HepG2 (cell line): ENCODE data around the gene SMARCC1. TPM values are rescaled to one million over a fixed set of nuclear protein-coding genes. Genes with fewer than 3 reads are reported as not detected.

Experiments
- ATAC-seq: fragments of 200-7000 bp; cut with Tn5 transposase; 3 replicates; pipeline ENCODE4 v1.9.1; 2020; ENCODE audit warnings: mild to moderate bottlenecking, moderate library complexity
- BruUV-seq: library from RNA; stranded (reverse); fragments of 400-500 nt; replicated peaks from 2 replicates; lab custom pipeline; 2021; lab: Mats Ljungman, UMichigan
- CTCF ChIA-PET: fragments of 300-600 bp; formaldehyde crosslinking; extraction: SDS; loops from one replicate; lab custom pipeline; 2021; ENCODE audit warnings: low total read pairs, inconsistent platforms, low intra/inter-chr PET ratio; lab: Yijun Ruan, JAX
- POLR2A ChIA-PET: fragments of 350-600 bp; sonication (Branson Sonifier 250); formaldehyde crosslinking; loops from one replicate; lab custom pipeline; 2020; ENCODE audit warnings: antibody characterized with exemption, inconsistent platforms; lab: Yijun Ruan, JAX
- DNase-seq: peaks from one replicate; pipeline ENCODE4 v3.0.0-alpha.2; 2015; ENCODE audit warnings: low spot score
- FAIRE-seq: peaks from 3 replicates; lab custom pipeline; 2011; peaks lifted over from hg19 to GRCh38; lab: Jason Lieb, UNC
- H2AFZ ChIP-seq: one replicate; pipeline ENCODE4 v1.6.1; 2011; ENCODE audit warnings: low read length, inconsistent platforms
- H3K27ac ChIP-seq: fragments of 300-600 bp; 3 replicates; pipeline ENCODE4 v1.8.0; 2011; ENCODE audit warnings: mixed run types, mild to moderate bottlenecking, mixed read lengths, low read length, inconsistent platforms; ENCODE audit not compliant: insufficient read depth; ENCODE audit errors: extremely low read length
- H3K27me3 ChIP-seq, 2 experiments: fragments of 200-600 bp in 1 of 2; 2 replicates in 1 of 2; 3 replicates in 1 of 2; pipeline versions ENCODE4 v1.6.0 to v1.8.0; 2011; ENCODE audit warnings: low read length in 2 of 2, mild to moderate bottlenecking in 2 of 2, moderate library complexity in 2 of 2, inconsistent platforms in 1 of 2; ENCODE audit not compliant: insufficient read depth in 2 of 2, control insufficient read depth in 1 of 2
- H3K36me3 ChIP-seq, 2 experiments: fragments of 200-600 bp in 1 of 2; replicated peaks in 1 of 2; 2 replicates in 1 of 2; 3 replicates in 1 of 2; pipeline versions ENCODE4 v1.5.1 to v1.8.0; 2011; ENCODE audit warnings: low read length in 2 of 2, inconsistent platforms in 1 of 2; ENCODE audit not compliant: insufficient read depth in 2 of 2, control insufficient read depth in 1 of 2
- H3K4me1 ChIP-seq: 2 replicates; pipeline ENCODE4 v1.5.1; 2012; ENCODE audit warnings: low read length, inconsistent platforms; ENCODE audit not compliant: insufficient read depth
- H3K4me2 ChIP-seq: 2 replicates; pipeline ENCODE4 v1.6.0; 2011; ENCODE audit warnings: low read depth, low read length, inconsistent platforms
- H3K4me3 ChIP-seq, 3 experiments: fragments of 200-600 bp in 1 of 3; sonication (generic), shearing (Covaris generic) in 1 of 3; replicated peaks in 1 of 3; 2 replicates each; pipeline ENCODE4 v1.5.1; 2011 to 2016; ENCODE audit warnings: low read length in 3 of 3, inconsistent platforms in 2 of 3, low read depth in 2 of 3, mild to moderate bottlenecking in 2 of 3, control low read depth in 1 of 3, mixed read lengths in 1 of 3; ENCODE audit not compliant: insufficient read depth in 1 of 3
- H3K79me2 ChIP-seq: one replicate; pipeline ENCODE4 v1.6.1; 2011; ENCODE audit warnings: low read length, inconsistent platforms; ENCODE audit not compliant: insufficient read depth
- H3K9ac ChIP-seq: 2 replicates; pipeline ENCODE4 v1.6.0; 2011; ENCODE audit warnings: mild to moderate bottlenecking, low read depth, low read length, inconsistent platforms; ENCODE audit not compliant: insufficient read depth
- H3K9me3 ChIP-seq: 2 replicates; pipeline ENCODE4 v1.5.1; 2012; ENCODE audit warnings: mild to moderate bottlenecking, low read length
- H4K20me1 ChIP-seq: 2 replicates; pipeline ENCODE4 v1.6.0; 2011; ENCODE audit warnings: inconsistent platforms, mild to moderate bottlenecking, low read length, moderate library complexity; ENCODE audit not compliant: insufficient read depth
- PAWR ChIP-seq: sonication (generic); formaldehyde crosslinking; IDR thresholded peaks from 2 replicates; pipeline ENCODE4 v1.4.0; 2020; ENCODE audit warnings: missing genetic modification reagents, mild to moderate bottlenecking, borderline replicate concordance
- PCBP1 ChIP-seq: fragments of 200-400 bp; formaldehyde crosslinking; IDR thresholded peaks from 2 replicates; pipeline ENCODE4 v1.6.1; 2017; ENCODE audit warnings: mild to moderate bottlenecking, low read depth, low read length, borderline replicate concordance
- SIX1 ChIP-seq: sonication (generic); formaldehyde crosslinking; IDR thresholded peaks from 2 replicates; pipeline ENCODE4 v1.4.0; 2020; ENCODE audit warnings: missing genetic modification reagents, borderline replicate concordance
- ZNF138 ChIP-seq: sonication (generic); formaldehyde crosslinking; IDR thresholded peaks from 2 replicates; pipeline ENCODE4 v1.5.0; 2020; ENCODE audit warnings: mild to moderate bottlenecking, low read depth, missing genetic modification reagents
- ZNF646 ChIP-seq: sonication (generic); formaldehyde crosslinking; IDR thresholded peaks from 2 replicates; pipeline ENCODE4 v1.9.0; 2021; ENCODE audit warnings: mild to moderate bottlenecking, missing genetic modification reagents
- ZNF782 ChIP-seq: sonication (generic); formaldehyde crosslinking; IDR thresholded peaks from 2 replicates; pipeline ENCODE4 v1.4.0; 2020; ENCODE audit warnings: missing genetic modification reagents, mild to moderate bottlenecking, borderline replicate concordance
- WGBS: methylation state at CpG from one replicate; pipeline ENCODE4 v1.1.6; 2017; ENCODE audit warnings: low lambda C conversion rate; 5-methylcytosine and 5-hydroxymethylcytosine counted together
- in situ Hi-C: cut with HindIII; loops from 2 replicates; pipeline ENCODE4 v1.10.0; 2017; ENCODE audit warnings: low pct_unique_long_range_greater_than_20kb; ENCODE audit not compliant: extremely low pct_ligation_motif_present
- intact Hi-C: fragments of 100-400 bp; cut with micrococcal nuclease; formaldehyde crosslinking; loops from one replicate; pipeline ENCODE4 v1.10.0; 2022; ENCODE audit not compliant: unreplicated experiment
- polyA plus RNA-seq, 8 experiments: library from polyadenylated mRNA; depleted of rRNA in 3 of 8; stranded (reverse) in 7 of 8; unstranded in 1 of 8; fragments of >200 nt; fragmentation: Illumina TruSeq in 4 of 8; extraction: Trizol in 4 of 8; gene quantifications; 2 replicates each; pipeline versions ENCODE4 v1.2.1 to v1.2.3, GENCODE V29; 2011 to 2016; ENCODE audit warnings: low read depth in 4 of 8, missing spikeins in 1 of 8, mixed read lengths in 1 of 8; ENCODE audit not compliant: insufficient read depth in 1 of 8
- total RNA-seq, 5 experiments: library from RNA; depleted of rRNA; stranded (reverse); fragments of >200 nt; fragmentation: Illumina TruSeq; extraction: Trizol; gene quantifications; 2 replicates each; pipeline ENCODE4 v1.2.3, GENCODE V29; 2016; ENCODE audit warnings: low read depth in 1 of 5

The SMARCC1 gene
- total and polyA plus RNA-seq, 2 of the 13 experiments (the other 11 are each of a cell fraction or from before 2014, with no cell fraction given), result 47.9 to 58.4 TPM

- FAIRE-seq (no peak), DNase-seq (no peak), ATAC-seq (peak; percentile 33; the same call in 1 of the 3 replicates)
- H3K4me3 ChIP-seq, result no peak overlapping the region
- in situ Hi-C loops (no loop called here), intact Hi-C loops (loop anchor here (1.0 kb wide), 1 partner anchor 141 kb away; no protein-coding TSS in a partner anchor)
- H3K27me3 ChIP-seq, result no peaks in the 10 kb centered on the region
- H2AFZ ChIP-seq, result no peak overlapping the region
- no peak overlapping the region for H3K27ac ChIP-seq
- no peak overlapping the region for H3K4me2 ChIP-seq
- TF ChIP-seq SIX1 (CRISPR knock-in tag) (no peak), ZNF782 (no peak), ZNF646 (no peak), PAWR (CRISPR knock-in tag) (no peak), ZNF138 (CRISPR knock-in tag) (no peak), PCBP1 (no peak)
- H3K9ac ChIP-seq, result no peak overlapping the region
- no peaks in the 10 kb centered on the region for H3K9me3 ChIP-seq
- peaks cover 7 to 59% of the 10 kb centered on the region in 2 experiments for H3K36me3 ChIP-seq
- POLR2A ChIA-PET, result no interaction called here
- WGBS, result 100% methylated on average over 13 of the region's 16 CpGs
- H3K79me2 ChIP-seq, result peaks cover 2% of the 10 kb centered on the region
- CTCF ChIA-PET, result interaction anchor here (1.5 kb wide), 1 partner anchor 142 kb away, joined by 4 read pairs; no protein-coding TSS in a partner anchor
- no TSS peak for BruUV-seq
- no peaks in the 10 kb centered on the region for H3K4me1 ChIP-seq
- H4K20me1 ChIP-seq, result no peaks in the 10 kb centered on the region
These were observed 118.0 kb downstream of the SMARCC1 start for GRCh38 chr3:47663630-47664240.
